Activated T-helper 9 cell treated with anti-CD3 and anti-CD28 coated beads, Interleukin-2, amount 50 U/mL, for 16 hours (primary cell): Measurements from ENCODE around the gene NR2F1.
"Not testable (repeated sequence)": the region's sequence is repeated elsewhere in the genome, so short reads cannot be mapped to it uniquely, and the experiment has no call there.

ENCODE experiments used
- DNase-seq: peaks from one replicate; pipeline ENCODE4 v3.0.0-alpha.2; 2020; ENCODE audit warnings: low read depth

Gene NR2F1

DNA sequence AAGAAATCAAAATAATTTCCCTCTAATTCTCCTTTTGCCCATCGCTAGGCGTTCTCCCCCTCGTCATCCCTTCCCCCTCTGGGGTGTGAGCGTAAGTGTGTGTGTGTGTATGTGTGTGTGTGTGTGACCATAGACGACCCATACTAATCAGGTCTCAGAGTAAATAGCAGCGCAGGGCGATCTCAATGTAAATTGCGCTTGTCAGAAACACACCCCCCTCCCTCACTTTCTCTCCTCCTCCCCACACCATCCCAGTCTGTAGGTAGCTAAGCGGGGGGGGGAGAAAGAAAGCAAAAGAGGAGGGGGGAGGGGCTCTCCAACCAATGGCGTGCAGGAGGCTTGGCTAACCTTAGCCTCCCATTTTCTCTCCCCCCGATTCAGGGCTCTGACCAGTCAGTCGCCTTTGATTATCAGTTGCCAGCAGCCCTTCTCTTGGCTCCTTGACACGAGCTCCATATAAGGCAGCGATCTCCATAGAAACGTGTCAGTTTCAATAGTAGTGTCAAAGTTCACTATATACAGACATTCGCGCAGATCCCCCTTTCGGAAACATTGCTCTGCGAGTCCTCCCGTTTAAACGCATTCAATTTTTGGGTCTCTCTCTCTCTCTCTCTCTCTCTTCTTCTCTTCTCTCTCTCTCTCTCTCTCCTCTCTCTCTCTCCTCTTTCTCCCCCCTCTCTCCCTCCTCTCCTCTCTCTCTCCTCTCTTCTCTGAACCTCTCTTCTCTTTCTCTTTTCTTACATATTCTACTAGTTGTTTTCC lies at the start of gene NR2F1:
TSS of gene NR2F1 (plus strand) at position 546 of the 762 bp plus-strand sequence. CDS start 1,802 bp downstream, outside the sequence.
- DNase-seq = no peak

DNA sequence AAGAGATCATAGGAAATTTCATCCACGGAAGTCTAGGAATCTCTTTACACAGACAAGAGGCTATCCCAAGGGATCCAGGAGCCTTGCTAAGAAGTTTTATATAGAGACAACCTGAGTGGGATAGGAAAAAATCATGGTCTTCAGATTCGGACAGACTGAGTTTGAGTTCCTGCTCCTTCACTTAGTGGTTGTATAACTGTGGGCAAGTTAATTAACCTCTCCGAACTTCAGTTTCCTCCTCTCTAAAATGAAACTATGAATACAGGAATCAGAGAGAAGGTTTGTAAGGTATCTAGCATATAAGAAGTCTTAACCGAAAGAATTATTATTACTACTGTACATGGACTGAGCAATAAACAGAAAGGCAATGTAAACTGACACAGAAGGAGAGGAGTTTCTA lies 37.1 kb upstream of the NR2F1 start:
- DNase-seq = no peak

DNA sequence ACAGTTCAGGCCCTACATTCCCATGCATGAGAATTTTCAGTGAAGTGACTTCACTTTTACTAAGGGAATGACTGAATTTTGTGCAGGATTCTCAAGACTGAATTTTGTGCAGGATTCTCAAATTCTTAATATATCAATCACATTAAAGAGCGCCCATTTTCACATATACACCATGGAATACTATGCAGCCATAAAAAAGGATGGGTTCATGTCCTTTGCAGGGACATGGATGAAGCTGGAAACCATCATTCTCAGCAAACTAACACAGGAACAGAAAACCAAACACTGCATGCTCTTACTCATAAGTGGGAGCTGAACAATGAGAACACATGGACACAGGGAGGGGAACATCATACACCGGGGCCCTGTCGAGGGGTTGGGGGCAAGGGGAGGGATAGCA lies 33.4 kb upstream of the NR2F1 start:
- not testable (repeated sequence) for DNase-seq

DNA sequence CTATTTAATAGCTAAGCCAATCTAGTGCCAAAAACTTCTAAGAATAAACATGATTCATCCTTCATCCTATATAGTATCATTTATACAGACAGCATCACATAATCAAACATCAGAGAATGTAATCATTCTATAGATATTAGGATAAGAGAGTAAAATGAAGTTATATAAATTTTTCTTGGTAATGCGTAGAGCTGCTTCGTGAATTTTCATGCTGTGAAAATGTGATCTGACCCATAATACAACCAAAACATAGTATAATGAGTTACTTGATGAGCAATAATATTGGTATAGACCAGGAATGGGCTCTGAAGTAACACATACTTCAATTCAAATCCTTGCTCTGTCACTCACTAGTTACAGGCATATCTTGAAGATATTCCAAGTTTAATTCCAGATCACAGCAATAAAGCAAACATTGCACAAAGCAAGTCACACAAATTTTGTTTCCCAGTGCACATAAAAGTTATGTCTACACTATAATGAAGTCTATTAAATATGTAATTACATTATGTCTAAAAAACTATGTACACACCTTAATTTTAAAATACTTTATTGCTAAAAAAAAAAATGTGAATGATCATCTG lies 25.9 kb upstream of the NR2F1 start:
- no peak for DNase-seq

DNA sequence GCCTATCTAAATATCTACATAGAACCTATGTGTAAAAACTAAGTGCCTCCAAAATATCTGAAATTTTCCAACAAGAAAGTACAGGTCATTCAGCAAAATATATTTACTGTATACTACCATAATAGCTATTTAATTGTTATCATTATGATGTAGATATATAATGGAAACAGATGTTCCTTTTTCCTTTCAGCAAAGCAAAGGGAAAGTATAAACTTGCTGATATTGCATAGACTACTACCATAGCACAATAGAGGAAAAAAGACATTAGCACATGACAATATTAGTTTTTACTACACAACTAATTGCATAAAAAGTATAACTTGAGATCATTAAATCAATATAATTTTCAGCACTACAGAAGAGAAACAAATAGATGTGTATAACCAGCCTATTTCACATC lies 16.9 kb upstream of the NR2F1 start:
- no peak for DNase-seq

DNA sequence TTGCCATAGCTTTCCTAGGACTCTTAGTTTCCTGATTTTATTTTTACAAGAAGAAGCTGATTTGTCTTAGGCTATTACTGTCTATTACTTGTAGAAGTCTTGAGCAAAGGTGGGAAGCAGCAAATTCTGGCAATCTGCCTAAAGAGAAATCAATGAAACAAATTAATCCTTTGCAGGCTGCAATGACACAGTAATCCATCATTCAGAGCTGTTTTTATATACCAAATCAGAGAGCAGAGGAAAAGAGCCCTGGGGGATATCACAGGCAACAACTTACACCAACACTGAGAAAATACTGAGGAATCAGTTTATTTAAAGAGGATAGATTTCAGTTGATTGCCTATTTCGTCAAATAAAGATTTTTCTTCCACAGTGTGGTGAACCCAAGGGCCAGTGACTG lies 15.6 kb upstream of the NR2F1 start:
- DNase-seq = no peak

DNA sequence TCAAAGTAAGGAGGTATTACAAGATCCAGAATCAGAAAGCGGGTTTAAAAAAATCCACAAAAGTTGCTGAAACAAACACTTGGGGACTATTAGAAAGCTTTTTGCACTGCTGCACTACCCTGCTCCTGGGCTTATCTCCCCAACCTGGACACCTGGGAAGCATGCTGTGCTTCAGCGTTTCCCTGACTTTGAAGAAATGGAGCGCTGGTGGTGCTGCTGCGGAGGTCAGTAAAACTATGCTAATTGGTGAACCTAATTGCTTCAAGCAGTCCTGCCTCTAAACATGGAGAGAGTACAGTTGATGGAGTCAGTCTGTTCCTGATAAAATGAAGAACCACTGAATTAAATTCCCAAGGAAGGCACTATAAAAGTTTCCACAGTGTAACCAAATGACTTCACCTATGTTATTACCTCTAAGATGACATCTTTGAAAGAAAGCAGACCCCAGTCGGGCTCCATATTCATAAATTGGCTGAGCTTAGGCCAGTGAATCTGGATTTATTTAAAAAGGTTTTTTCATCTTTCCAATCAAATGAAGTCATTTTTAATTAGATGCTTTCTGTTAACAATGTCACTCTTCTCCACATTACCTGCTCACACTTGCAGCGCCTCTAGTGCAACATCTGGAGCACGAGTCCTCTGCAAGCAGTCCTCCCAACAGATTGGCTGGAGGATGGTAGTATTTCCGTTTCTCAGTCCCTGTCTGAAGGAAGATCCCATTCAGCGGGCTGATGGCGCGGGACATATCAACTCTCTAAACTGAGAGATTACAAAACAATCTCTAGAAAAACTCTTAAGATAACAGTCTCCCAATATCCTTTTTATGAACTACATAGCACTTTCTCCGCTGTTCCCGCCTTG lies 13.5 kb upstream of the NR2F1 start:
- DNase-seq = no peak

DNA sequence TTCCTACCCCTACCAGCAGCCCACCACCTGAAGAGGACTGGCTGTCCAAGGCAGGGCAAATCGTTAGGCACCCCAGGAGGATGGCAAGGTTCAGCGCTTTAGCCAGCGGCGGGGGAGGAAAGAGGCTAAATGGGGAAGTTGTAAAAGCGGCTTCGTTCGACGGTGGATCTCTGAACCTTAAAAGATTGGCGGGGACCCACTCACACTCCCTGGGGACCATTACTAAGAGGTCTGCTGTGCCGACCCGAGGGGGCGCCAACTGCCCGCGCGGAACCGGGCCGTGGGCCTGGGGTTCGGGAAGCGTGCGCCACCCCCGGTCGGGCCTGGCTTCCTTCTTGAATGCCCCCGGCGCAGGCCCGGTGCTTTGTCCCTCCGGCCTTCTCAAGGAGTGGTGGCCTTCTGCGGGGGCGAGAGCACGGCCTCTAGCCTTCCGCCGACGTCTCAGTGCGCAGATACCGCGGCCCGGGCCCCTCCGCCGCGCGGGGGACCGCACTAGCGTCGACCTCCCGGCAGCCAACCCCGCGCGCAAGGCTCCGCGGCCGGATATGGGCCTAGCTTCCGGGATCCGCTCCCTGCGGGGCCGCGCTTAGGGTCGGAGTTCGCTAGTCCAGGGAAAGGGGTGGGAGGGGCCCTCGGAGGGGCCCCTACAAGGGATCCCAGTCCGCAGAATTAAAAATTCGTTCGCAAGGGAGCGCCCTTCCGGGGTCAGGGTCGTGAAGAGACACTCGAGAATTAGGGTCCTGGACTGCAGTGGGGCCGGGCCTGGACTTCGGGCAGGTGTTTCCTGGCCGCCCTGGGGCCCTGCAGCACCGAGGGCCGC lies 12.5 kb upstream of the NR2F1 start:
- DNase-seq = no peak

DNA sequence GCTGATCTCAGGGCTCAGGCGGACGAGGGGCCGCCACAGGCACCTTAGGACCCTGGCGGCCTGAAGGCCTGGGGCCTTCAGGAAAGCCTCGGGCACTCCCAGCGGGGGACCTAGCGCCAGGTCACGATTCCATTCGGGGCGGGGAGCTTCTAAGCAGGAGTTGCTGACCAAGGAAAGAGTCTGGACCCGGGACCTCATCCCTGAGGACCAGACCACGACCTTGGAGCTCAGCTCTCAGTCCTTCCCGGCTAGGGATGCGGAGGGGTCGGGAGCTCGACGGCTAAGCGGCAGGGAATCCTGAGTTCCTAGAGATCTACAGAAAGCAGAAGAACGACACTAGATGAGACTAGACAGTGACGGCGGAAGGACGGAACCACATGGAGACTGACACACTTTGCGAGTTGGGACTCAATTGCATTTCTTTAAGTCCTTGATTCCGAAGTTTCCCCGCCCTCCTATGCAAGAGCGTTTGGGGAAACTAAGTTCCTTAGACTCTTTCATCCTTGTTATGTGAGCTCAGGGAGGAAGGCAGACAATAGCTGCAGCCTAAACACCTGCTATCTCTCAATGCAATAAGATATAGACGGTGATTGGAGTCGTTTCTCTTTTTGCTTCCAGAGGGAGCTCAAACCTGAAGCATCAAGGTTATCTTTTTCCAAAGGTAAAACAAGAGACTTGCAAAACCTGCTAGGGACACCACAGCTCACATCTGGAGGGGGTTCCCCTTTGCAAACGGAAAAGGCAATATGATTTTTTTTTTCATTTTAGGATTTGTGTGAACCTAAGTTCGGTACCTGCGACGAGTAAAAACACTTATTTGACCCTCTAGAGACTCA lies 11.7 kb upstream of the NR2F1 start:
- no peak for DNase-seq

DNA sequence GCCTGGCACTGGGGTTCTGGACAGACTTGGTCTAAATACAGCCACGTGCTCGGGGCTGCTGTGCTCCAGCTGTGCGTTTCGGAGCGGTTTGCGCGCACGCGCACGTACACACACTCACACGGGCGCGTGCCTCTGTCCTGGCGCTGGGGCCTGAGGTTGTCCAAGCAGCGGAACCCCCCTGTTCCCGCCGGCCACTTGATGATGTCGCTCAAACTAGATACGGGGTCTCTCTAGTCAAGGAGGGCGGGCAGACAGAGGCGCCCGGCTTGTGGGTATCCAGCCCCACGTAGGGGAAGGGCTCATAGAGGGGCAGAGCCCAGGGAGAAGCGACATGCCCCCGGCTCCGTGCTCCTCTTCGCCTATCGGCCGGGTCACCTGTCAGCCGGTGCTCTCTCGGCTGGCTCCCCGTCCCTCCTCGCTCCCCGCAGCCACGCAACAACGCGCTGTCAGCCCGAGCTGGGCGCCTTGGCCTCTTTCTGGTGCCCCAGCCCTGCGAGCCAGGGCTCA lies 10.9 kb upstream of the NR2F1 start:
- DNase-seq = no peak

DNA sequence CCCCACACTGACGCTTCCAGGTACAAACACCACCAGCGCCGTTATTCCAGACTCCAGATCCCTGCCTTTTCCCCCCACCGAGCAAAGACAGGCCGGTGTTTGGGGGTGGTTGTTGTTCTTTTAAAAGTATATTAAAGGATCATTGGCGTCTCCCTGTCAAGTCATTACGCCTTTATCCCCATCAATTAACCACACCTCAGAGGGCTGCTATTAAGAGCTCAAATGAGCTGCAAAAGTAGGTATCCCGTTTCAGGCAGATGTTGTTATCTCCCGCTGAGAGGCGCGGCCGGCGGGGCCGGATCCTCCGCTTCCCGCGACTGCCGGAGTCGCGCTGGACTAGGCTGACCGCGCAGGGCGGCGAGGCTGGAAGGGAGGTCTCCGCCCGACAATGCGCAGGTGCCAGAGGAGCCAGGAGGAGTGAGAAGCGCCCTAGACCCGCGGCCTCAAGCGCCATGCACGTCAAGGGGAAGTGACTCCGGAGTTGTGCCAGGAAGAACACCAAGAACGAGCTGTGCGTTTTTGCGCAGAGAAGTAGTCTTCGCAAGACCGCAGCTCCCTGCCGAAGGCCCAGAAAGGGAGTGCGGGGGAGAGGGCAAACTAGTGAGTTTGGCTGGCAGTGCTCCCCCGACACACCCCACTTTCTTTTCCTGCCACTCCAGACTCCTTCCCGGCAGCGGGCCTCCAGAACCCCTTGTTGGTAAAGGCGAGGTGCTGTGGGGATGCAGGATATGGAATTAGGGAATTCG lies 10.2 kb upstream of the NR2F1 start:
- DNase-seq = no peak

DNA sequence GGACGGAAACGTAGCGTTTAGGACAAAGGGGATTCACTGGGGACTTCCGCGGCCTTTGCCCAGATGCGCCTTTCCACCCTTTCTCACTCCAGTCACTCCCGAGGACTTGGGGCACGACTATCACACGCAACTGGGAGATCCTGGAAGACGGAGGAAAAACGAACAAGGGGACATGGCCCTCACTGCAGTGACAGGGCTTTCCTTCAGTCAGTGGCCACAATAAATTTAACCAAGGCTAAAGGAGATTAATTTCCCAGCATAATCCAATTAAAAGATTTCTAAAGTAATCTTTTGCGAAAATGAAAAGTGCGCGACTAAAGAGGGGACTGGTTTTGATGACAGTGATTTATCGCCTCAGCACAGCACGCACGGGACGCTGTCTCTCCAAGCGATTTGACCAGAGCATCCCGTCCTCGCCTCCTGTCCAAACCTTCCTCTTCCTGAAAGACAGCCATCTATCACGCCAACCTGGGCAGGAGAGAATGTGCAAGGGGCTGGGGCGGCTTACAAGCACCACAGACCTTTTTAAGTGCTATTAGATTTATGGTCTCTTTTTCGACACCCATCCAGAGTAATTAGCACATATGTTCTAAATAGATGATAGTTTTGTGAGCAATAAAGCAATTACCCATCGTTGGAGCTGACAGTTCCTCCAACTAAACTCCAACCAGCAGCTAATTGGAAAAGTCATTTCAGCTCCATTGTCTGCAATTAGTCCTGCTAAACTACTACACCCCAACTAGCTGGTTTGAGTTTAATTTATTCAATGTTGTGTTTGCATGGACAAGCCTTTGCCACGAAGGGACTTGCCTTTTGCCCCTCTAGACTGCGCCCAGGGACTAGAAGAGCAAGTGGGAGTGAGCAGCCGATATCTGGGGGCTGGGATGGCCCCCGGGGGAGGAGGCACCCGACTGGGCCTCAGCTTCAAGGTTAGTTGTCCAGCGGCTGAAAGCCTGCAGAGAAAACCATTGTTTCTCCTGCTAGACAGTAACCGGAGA lies 9.4 kb upstream of the NR2F1 start:
- no peak for DNase-seq

DNA sequence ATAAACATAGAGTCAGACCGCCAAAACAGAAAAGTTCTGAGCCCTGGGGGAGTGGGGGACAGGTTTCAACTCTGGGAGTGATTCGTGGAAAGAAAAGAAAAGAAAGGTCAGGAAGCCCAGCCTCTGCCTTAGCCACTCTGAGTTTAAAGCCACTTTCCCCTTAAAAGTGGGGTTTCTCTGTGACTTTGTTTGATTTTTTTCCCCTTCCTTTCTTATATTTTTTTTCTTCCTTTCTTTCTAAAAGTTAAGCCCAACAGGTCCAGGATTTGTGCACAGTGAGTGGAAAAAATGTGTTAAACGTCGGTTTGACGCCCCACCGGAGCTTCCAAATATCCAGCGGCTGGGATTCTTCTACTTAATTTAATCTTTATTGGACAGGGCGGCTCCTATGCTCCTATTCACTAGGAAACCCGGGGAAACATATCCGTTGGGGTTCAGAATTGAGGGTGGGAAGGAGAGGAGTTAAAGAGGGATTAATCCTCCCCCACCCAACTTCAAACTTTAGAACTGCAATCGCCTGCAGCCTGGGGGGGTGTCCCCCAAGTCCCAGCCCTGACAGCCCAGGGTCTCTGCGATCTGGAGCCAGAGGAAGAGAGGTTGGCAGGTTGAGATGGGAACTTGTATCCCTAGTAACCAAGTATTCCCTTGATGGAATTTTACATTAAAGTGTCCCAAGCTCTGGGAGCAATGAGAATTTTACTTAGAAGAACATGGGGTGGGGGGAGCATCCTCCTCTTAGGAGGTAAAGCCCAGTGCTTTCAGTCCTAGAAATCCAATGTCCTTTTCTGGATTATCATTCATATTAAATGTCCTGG lies 8.3 kb upstream of the NR2F1 start:
- DNase-seq = no peak

DNA sequence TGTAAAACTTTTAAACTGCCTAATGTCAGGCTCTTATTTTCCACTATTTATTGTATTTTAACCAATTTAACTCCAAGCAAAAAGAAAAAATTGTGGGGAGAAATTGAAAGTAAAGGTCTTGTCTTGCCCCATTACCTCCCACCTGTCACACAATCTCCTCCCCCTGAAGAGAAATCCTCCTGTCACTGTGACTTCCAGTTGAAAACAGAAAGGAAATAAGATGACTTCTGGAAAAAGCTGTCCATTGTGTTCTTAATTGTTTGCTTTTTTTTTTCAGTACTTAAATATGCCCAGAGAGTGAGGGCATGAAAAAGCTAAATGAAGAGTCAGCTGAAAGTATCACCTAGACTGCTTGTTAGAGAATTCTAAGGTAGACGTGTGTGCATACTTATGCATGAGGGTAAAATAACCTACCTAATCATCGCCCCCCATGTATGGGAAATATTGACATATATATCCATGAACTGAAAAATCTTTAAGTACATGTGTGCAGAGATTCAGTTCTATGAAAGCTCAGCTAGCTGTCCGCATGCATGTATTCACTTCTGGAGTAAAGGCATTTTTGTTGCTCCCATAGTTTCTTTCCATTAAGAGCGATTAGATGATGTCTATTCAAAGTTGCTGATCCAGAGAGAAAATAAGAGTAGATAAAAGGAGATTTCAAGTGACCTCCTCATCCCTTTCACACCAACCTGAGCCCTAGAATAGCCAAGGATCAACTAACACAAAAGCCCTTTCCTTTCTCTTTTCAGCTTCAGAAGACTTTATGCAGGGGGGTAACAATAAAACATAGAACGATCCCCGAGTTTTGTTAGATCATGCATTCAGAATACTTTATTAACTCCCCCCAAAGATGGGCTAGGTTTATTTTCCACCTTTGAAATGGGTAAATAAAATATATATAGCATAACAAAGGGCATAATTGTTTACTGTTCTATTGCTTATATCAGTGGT lies 7.3 kb upstream of the NR2F1 start:
- DNase-seq = no peak

DNA sequence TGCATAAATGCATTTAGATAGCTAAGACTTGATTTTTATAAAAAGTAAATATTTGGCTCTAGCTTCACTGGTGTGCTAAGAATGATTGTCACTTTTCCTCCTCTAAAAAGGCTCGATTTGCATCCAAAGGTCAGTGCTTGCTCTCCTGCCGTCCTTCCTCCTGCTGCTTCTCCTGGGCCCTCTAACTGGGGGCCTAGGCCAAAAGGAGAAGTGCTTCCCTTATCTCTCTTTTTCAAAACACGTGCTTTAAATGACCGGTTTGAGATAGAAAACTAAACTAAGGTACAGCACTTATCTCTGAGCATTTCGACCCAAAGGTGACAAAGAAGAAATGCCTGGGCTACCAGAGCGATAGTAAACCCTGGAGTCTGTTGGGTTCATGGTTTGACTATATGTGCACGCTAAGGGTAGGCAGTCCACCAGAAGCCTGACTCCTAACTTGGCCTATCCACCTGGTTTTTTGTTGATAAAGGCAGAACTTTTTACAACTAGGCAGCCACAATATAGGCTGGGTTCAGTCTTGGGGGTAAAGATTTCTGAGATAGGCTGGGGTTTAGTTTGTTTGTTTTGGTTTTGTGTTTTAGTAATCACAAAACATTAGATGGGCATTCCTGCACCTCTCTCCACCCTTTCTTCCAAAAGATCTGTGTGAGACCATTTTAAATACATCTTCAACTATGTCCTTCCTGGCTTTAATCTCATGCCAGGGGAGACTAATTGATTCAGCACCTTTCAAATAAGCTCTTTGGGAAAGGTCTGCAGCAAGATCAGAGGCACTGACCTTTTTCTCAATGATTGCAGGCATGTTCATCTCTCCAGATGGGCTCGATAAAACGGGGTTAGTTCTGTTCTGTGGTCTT lies 5.8 kb upstream of the NR2F1 start:
- DNase-seq = no peak
